Measurements from ENCODE around the gene STARD6. TPM values are rescaled to one million over a fixed set of nuclear protein-coding genes. Genes with fewer than 3 reads are reported as not detected.

STARD6 gene
- total RNA-seq, 2 experiments from 2014 or later: not detected

DNA sequence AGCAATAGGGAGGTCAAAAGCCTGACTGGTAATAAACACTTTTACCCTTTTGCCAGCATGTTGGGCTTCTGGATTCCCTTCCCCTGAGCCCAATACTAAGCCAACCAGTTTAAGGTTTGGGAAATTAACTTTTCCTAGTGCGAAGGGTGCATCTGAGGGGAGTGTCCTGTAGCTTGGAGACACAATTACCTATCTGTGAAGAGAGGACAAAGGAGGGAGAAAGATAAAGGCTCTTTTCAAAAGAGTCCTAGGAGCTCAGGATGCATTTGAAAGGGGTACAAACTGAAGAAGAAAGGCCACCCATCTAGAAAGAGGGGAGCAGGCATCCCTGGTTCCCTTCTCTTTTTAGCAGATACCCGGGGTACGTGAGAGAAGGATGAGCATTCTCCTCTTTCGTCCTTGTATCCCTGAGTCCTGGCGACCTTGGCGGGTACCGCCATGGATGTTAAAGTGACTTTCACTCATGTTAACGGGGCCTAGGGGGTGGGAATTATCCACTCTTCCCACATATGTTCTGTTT, 25.1 kb upstream of the STARD6 start:
- no peaks in the 10 kb centered on the region for H3K9me2 ChIP-seq (ENCODE audit: insufficient read depth, low read length)
- CTCF ChIA-PET (ENCODE audit: unreplicated experiment): no interaction called here
- H4K20me1 ChIP-seq (ENCODE audit: insufficient read depth, low read length): no peaks in the 10 kb centered on the region
- H3K79me2 ChIP-seq (ENCODE audit: insufficient read depth, low read depth, low read length): no peaks in the 10 kb centered on the region
- no peak overlapping the region for H3K4me3 ChIP-seq (ENCODE audit: low read depth, low read length, poor library complexity, severe bottlenecking)
- no TSS peak for BruUV-seq (replicated peaks)
- peaks cover 16% of the 10 kb centered on the region for H3K36me3 ChIP-seq (ENCODE audit: insufficient read depth, low read length)
- intact Hi-C loops (cut with micrococcal nuclease; ENCODE audit: unreplicated experiment): no loop called here
- POLR2A ChIA-PET: no interaction called here
- DNase-seq (ENCODE audit: low spot score): no peak
- no peaks in the 10 kb centered on the region for H3K4me1 ChIP-seq (ENCODE audit: insufficient read depth, low read length, poor library complexity, severe bottlenecking)
- H3K27ac ChIP-seq (ENCODE audit: low read depth, low read length, poor library complexity, severe bottlenecking): no peak overlapping the region
- no peak overlapping the region for H2AFZ ChIP-seq (ENCODE audit: low read length)
- H3K9me3 ChIP-seq (ENCODE audit: low read length): no peaks in the 10 kb centered on the region
- no peak for TF ChIP-seq EZH2phosphoT487 (IDR thresholded peaks at IDR 0.05; ENCODE audit: borderline replicate concordance, low read depth, low read length)
- TF ChIP-seq CTCF (conservative IDR thresholded peaks at IDR 0.05; ENCODE audit: low read length): no peak
- no peak overlapping the region for H3K4me2 ChIP-seq (ENCODE audit: low read length)

DNA sequence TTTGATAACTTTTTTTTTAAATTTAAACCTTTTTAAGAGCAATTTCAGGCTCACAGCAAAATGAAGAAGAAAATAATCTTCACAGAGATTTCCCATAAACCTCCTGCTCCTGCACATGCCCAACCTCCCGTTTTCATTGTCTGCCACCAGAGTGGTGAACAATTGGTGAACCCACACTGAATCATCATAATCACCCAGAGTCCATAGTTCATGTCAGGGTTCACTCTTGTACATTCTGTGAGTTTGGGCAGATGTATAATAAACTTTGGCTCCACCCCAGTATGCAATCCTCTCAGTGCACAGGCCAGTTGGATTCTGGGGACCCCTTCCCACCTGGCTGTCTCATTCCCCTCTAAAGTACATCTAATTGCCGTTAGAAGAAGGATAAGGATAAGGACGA, 24.4 kb upstream of the STARD6 start:
- Histone ChIP-seq H3K36me3 (ENCODE audit: insufficient read depth, low read length) (peaks cover 16% of the 10 kb centered on the region), H3K79me2 (ENCODE audit: insufficient read depth, low read depth, low read length) (no peaks in the 10 kb centered on the region), H3K4me2 (ENCODE audit: low read length) (no peak overlapping the region), H3K4me1 (ENCODE audit: insufficient read depth, low read length, poor library complexity, severe bottlenecking) (no peaks in the 10 kb centered on the region), H3K27ac (ENCODE audit: low read depth, low read length, poor library complexity, severe bottlenecking) (no peak overlapping the region), H2AFZ (ENCODE audit: low read length) (no peak overlapping the region), H3K9me3 (ENCODE audit: low read length) (no peaks in the 10 kb centered on the region), H3K9me2 (ENCODE audit: insufficient read depth, low read length) (no peaks in the 10 kb centered on the region), H4K20me1 (ENCODE audit: insufficient read depth, low read length) (no peaks in the 10 kb centered on the region), H3K4me3 (ENCODE audit: low read depth, low read length, poor library complexity, severe bottlenecking) (no peak overlapping the region)
- ChIA-PET CTCF (ENCODE audit: unreplicated experiment) (no interaction called here), POLR2A (no interaction called here)
- DNase-seq (ENCODE audit: low spot score): no peak
- no TSS peak for BruUV-seq (replicated peaks)
- TF ChIP-seq EZH2phosphoT487 (IDR thresholded peaks at IDR 0.05; ENCODE audit: borderline replicate concordance, low read depth, low read length): no peak
- TF ChIP-seq CTCF (conservative IDR thresholded peaks at IDR 0.05; ENCODE audit: low read length): no peak
- intact Hi-C loops (cut with micrococcal nuclease; ENCODE audit: unreplicated experiment): no loop called here

DNA sequence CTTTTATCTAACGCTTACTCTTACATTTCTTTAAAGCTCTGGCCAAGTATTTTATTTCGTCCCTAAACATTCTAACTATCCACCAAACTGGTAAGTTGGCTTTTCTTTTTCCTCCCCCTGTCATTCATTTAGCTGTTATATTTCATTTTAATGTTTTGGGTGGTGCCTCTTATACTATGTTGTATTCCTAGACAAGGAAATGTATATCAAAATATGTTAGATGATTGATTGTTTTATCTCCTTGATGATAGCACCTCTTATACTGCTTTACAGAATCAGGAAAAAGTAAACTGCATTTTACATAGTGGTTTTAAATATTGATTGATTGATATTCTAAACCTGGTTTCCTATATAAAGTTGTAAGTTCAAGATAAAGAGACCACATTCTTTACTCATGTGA, 24.0 kb upstream of the STARD6 start:
- CTCF ChIA-PET (ENCODE audit: unreplicated experiment): no interaction called here

More for the DNA sequence above, 24.0 kb upstream of the STARD6 start:
- Histone ChIP-seq H4K20me1 (ENCODE audit: insufficient read depth, low read length) (no peaks in the 10 kb centered on the region), H3K4me1 (ENCODE audit: insufficient read depth, low read length, poor library complexity, severe bottlenecking) (no peaks in the 10 kb centered on the region), H3K9me2 (ENCODE audit: insufficient read depth, low read length) (no peaks in the 10 kb centered on the region), H3K79me2 (ENCODE audit: insufficient read depth, low read depth, low read length) (no peaks in the 10 kb centered on the region), H3K36me3 (ENCODE audit: insufficient read depth, low read length) (peaks cover 16% of the 10 kb centered on the region), H3K27ac (ENCODE audit: low read depth, low read length, poor library complexity, severe bottlenecking) (no peak overlapping the region), H3K4me3 (ENCODE audit: low read depth, low read length, poor library complexity, severe bottlenecking) (no peak overlapping the region), H3K9me3 (ENCODE audit: low read length) (no peaks in the 10 kb centered on the region), H3K4me2 (ENCODE audit: low read length) (no peak overlapping the region), H2AFZ (ENCODE audit: low read length) (no peak overlapping the region)
- intact Hi-C loops (cut with micrococcal nuclease; ENCODE audit: unreplicated experiment): no loop called here
- no peak for DNase-seq (ENCODE audit: low spot score)
- BruUV-seq (replicated peaks): no TSS peak
- TF ChIP-seq EZH2phosphoT487 (IDR thresholded peaks at IDR 0.05; ENCODE audit: borderline replicate concordance, low read depth, low read length): no peak
- TF ChIP-seq CTCF (conservative IDR thresholded peaks at IDR 0.05; ENCODE audit: low read length): no peak
- POLR2A ChIA-PET: no interaction called here
